Stimulated activated CD8-positive, alpha-beta memory T cell treated with anti-CD3 and anti-CD28 coated beads, Interleukin-4, amount 100 ng/mL, for 1 hour (primary cell): ENCODE measurements around the gene MED12L.
"Not testable (repeated sequence)": the region's sequence is repeated elsewhere in the genome, so short reads cannot be mapped to it uniquely, and the experiment has no call there.

Experiments
- DNase-seq, 2 donors: peaks; one replicate each; pipeline ENCODE4 v3.0.0-alpha.2; 2020; ENCODE audit warnings: low read depth in 2 of 2, low spot score in 1 of 2

The MED12L gene

DNA sequence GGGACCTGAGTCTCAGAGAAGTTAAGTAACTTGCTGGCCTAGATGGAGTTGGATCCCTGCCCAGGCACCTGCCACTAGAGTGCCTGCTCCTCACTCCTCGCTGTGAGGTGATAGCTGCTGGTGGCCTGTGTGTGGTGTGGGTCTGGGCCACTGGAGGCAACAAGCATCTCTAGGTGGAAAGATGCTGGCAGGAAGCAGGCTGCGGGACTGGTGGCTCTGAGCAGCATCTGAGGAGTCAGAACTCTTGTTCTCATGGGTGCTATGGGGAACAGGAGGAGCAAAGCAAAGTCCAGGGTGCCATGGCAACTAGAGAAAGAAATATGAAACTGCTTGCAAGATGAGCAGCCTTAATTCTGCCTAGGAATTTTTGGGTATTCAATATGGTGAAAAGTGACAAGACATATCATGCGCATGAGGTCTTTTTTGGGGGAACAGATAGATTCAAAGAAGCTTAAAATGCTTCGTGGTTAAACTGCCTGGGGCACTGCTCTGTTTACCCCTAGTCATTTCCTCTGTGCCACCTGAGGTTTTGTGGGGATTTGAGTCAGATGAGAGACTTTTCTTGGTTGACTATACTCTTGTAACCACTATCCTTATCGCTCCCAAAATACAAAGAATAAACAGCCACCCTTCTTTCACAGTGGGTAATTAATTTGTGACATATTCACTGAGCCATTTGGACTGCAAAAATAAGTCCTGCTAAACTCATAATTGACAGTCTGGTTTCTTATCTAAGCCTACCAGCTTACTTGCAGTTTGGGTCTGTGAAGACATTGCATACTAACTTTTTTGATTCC lies 50.3 kb downstream of the MED12L start:
- no peak for DNase-seq

DNA sequence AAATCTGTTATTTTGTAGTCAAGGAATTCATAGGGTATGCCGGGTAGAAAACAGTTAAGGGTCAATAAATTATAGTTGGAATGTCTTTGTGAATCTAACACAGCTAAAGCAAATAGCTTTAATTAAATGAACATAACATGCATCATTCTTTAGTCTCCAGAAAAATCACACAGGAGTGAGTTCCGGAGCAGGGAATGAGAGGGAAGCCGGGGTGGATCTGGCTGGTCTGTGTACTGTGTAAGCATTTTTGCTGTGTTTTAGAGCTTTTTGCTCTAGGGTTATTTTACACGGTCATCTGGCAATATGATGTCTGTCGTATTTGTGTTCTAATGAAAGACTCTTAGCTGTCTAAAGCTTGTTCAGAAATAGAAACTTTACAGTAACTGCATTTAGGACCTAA lies 57.5 kb downstream of the MED12L start:
- DNase-seq, result no peak

DNA sequence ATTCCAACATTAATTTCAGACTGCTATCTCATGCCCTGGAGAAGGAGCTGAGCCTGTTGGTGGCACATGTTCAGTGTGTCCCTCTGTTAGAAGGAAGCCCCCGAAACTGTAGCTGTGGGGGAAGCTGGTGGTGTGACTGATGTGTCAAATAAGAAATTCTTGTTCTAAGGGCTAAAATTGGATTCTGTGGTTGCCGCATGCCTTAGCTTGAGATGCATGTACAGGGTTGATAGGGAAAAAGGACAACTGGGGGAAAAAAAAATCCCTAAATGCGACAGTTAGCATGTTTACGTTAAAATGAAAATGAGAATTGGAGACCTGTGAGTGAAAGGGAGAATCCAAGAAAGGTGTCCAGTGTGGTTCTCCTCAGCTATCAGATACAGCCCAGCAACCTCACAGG lies 58.6 kb downstream of the MED12L start:
- DNase-seq, result no peak

DNA sequence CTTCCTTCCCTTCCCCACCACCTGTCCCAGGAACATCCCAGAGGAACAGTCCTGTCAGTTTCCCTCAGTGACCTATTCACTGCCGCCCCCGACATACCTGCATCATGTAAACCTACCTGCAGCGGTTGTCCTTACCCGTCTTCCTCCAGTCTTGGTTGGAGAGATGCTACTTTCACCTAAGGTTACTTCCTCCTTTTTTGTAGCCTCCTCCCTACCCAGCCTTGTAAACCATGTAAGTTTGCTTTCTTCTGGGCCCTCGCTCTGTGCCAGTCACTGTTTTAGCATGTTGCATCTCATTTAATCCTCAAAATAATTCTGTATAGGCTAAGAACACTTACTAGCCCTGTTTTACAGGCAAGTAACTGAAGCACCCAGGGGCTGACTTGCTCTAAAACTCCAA lies 59.3 kb downstream of the MED12L start:
- DNase-seq, result no peak

DNA sequence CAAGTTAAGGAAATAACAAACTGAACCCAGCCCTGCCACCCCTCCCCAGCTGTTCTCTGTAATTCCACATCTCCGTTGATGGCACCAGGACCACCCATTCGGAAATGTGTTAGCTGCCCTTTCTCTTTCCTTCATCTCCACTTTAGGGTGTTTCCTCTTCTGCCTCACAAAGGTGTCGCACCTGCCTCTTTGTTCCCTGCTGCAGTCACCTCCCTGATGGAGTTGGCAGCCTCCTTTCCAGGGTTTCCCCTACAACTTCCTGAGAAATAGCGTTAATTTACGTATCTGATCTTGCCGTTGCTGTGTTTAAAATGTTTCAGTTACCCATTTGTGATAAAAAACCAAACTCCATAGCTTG lies 60.2 kb downstream of the MED12L start:
- DNase-seq, result no peak

DNA sequence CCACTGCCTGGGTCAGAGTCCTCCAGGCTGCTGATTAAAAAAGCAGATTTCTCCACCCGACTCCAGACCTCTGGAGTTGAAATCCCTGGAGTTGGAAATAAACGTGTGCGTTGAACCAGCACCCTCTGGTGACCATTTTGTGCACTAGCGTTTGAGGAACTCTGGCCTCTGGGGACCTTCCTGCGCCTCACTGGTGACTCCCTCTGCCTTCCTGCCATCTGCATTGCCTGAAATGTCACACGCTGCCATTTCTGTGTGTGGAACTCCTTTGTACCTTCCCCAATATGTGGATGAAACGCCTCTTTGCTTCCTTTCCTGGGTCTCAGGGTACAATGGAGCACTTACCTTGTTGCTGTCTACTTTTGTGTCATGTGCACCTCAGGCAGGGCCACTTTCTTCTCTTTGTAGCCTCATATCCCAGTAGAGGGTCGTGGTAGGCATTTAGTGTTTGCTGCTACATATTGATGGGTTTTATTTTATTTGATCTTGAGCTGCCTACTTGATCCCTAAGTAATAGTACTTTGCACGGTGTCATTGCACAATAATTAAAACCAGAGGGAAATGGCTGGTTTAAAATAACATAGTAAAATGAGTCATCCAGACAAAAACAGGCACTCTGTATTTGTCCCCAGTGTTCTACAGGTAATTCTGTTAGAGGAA lies 60.7 kb downstream of the MED12L start:
- peak; percentile 29 for DNase-seq

DNA sequence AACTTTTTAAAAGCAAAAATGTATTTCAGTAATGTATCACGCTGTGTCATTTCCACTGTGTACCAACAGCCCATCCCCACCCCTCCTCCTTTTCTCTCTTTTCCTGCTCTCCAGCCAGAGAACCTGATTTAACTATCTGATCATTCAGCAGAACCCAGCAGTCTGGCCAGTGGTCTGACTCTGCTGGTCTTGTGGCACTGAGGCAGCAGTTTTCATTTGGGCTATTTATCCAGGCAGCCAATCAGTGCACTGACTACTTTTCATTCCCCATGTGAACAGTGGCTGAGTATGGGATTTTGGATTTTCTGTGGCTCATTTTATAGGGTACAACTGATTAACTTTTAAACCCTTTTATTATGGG lies 61.2 kb downstream of the MED12L start:
- no peak for DNase-seq

DNA sequence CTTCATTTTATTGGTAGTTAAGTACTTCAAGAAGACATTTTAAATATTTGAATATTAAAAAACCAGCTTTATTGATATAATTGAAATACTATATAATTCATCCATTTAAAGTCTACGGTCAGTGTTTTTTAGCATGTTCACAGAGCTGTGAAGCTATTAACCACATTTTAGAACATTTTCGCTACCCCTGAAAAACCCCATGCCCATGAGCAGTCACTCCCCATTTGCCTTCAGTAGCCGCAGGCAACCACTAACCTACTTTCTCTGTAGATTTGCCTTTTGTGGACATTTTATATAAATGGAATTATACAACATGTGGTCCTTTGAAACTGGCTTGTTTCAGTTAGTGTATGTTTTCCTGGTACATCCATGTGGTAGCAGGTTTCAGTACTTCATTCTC lies 61.8 kb downstream of the MED12L start:
- DNase-seq, result no peak

DNA sequence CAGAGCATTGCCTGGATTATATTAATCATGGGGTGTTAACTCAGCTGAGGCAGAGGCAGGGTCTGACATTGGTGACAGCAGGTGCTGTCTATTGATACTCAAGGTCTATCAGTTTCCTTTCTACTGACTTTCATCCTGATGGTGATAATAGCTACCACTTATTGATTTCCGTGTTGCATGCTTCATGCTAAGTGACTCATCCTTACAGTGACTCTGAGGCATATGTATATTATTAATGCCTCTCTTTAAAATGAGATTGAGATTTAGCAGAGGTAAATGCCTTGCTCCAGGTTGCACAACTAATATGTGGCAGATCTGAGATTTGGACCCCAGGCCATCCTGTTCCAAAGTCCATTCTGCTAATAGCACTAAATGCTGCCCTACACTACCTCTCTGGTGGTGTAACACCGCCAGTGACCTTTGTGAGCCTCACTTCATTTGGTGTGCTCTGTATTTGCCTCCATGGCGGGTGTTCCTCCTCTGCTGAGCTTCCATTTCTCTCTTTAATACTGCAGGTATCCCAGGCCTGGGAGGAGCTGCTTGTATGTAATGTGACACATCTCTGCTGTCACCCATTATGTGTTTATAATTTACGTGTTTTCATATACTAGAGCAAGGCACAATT lies 67.1 kb downstream of the MED12L start:
- no peak for DNase-seq

DNA sequence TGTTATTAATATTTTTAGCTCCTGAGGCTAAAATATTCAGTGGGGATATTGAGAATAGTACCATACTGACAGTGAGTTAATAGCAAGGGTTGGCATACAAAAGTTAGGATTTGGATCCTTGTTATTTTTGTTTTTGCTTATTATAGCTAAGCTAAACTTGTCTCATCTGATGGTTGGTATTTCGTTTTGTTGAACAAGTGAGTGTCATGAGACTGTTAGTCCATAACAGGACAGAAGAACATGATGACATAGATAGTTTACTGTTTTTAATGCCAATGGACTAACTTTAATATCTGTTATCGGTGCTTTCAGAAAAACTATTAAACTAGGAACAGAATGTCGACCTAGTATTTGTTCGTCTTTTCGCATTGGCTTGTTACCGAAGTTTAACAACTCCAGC lies 69.1 kb downstream of the MED12L start:
- DNase-seq, result no peak

DNA sequence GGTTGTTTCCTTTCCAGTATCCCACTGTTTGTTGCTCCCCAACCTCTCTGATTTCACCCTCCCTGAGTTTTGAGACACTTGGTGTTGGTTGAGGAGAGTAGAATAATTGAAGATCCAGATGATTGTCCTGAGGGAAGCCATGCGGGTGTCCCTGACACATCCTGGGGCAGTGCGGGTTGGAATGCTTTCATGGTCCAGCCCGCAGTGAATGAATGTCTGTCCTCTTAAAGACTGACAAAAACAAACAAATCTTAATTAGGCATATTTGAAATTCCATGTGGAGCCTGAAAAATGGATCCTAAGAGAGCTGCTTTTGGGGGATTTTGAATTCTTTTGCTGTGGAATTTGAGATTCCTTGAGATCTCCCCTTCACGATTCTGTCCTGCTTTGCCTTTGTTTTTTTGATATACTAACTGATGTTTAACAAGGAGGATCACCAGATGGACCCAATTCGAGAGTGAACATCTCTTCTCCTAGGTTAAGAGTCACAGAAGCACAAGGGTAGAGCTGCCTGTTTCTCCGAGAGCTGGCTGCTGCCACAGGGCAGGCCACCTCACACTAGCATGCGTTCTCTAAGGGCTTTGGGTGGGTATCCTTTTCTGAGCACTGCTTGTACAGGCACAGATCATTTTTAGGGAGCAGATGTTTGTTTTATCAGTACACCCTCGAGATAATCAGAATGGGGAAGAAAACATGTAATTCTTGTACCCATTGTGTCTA lies 70.1 kb downstream of the MED12L start:
- DNase-seq, result no peak

DNA sequence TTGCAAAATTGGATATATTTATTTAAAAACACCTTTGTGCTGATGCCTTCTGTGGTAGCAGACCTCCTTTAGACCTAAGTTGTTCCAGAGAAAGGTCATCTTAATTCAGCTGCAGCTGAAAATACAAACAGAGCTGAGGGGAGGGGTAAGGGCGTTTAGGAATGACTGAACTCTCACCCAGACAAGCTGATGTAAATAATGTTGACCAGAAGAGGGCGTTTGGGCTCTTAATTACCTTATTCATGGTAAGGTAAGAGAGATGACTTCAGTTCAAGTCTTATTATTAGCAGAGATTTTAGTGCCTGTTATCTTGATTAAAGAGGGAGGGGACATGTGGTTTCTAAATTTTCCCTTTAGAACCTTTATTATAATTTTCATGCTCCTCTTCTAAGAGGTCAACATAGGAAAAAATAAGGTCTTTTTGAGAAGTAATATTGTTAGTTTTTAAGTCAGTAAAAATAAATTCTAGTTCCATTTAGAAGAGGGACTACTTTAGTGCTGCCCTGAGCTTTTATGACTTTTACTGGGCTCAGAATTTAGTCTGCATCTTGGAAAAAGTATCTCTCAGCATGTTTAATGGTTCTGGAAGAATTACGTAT lies 71.3 kb downstream of the MED12L start:
- DNase-seq, result no peak

DNA sequence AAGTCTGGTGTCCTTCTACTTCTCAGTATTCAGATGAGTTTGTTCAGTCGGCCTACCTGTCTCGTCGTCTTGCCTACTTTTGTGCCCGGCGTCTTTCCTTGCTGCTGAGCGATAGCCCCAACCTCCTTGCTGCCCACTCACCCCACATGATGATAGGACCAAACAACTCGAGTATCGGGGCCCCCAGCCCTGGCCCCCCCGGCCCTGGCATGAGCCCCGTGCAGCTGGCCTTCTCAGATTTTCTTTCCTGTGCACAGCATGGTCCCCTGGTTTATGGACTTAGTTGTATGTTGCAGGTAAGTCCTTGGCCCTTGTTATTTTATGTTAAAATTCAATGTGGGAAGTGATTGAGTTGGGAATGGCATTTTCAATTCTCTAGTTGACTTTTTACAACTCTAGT lies 74.3 kb downstream of the MED12L start:
- DNase-seq, result no peak

DNA sequence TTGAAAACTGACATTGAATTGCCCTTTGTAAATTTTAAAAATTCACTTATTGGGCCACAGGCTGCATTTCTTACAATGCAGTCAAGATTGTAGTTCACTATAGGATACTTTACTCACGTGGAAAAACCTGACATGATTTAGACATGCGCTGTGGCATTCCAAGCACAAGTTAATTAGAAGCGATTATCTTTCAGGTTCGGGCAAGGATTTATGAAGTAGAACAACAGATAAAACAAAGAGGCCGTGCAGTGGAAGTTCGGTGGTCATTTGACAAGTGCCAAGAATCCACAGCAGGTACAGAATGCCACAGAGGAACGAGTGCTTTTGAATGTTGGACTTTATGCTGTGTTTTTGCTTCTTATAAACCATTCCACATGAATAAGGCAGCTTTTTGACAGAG lies 79.8 kb downstream of the MED12L start:
- DNase-seq, result no peak

DNA sequence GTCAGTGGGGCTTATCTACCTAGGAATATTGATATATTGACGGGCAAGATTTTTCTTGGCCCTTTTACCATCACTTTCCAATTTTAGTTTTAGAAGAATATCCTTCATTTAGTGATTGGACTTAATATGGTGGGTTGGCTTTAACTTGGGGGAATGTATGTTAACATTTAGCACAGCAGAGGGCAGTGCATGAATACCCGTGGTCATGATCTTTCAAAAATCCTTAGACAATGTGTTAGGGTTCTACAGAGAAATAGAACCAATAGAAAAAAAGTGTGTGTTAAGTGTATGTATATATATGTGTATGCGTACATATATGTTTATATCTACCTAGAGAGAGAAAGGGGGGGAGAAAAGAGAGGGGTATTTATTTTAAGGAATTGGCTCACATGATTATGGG lies 80.7 kb downstream of the MED12L start:
- DNase-seq, result no peak

DNA sequence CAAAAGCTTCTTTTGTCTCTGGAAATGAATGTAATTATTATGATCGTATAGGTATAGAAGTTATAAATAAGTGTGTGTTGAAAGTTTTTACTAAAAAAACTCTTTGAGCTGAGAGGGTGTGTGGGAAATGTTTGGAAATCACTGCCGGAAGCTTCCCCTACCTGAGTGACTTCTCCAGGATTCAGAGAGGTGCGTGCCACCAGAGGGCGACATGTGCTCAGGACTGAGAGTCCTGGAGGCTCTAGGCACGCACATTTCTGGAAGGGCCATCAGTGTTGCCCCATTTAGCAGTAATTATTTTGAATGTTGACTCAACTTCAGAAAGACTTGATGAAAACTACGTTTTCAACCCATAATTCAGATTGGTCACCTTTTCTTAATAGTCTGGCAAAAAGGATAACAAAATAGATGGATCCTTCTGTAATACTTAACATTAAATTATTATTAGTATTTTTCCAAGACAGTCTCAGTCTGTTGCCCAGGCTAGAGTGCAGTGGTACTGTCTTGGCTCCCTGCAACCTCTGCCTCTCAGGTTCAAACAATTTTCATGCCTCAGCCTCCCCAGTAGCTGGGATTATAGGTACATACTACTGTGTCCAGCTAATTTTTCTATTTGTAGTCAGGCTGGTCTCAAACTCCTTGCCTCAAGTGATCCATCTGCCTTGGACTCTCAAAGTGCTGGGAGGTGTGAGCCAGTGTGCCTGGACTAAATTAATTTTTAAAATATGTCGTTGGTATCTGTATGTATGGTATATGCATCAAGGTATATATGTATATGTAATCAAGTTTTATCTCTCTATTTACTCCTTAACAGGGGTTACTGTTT lies 83.0 kb downstream of the MED12L start:
- peak; percentile 63 to 73 for DNase-seq

DNA sequence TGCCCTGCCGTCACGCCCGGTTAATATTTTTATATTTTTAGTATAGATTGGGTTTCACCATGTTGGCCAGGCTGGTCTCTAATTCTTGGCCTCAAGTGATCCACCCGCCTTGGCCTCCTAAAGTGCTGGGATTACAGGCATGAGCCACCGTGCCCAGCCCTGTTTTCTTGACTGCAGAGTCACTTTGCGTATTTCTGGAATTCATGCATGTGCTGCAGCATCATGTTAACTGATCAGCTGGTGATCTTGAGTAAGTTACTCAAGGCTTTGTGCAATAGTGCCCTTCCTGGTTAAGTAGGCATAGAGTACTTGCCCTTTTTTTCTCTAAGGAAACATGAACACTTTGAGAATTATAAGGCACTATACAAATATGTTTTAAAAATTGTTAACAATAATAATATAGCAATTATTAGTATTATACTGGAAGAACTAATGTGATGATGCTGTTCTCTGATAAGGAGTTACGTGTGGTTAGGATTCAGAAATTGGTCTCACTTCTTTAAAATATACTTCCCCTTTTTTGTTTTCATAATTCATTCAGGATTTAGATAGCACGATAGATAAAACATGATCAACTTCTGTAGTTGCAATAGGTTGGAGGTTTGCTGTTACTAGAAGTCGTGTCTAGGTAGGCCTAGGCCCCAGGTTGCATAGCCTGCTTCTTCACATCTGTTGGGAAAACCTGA lies 83.9 kb downstream of the MED12L start:
- no peak for DNase-seq

DNA sequence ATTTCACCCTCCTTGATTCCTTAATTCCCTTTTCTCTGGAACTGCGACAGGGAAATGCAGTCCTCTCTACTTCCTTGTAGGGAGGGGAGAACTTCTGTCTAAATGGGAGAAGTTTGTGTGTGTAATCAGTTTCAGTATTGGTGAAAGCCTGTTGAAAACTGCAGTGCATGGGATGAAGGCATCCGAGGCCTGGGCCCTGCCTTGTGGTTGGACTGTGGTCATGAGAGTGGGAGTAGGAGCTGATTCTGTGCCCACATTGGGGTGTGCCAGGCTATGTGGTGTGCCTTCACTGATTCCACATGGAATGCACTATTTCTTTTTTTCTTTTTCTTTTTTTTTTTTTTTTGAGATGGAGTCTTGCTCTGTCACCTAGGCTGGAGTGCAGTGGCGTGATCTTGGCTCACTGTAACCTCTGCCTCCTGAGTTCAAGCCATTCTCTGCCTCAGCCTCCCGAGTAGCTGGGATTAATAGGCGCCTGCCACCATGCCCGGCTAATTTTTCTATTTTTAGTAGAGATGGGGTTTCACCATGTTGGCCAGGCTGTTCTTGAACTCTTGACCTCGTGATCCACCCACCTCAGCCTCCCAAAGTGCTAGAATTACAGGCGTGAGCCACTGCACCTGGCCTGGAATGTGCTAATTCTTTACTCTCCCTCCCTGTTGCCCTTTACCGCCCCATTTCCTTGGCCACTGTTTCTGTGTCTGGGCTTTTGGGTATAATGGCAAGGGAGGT lies 84.7 kb downstream of the MED12L start:
- not testable (repeated sequence) for DNase-seq

DNA sequence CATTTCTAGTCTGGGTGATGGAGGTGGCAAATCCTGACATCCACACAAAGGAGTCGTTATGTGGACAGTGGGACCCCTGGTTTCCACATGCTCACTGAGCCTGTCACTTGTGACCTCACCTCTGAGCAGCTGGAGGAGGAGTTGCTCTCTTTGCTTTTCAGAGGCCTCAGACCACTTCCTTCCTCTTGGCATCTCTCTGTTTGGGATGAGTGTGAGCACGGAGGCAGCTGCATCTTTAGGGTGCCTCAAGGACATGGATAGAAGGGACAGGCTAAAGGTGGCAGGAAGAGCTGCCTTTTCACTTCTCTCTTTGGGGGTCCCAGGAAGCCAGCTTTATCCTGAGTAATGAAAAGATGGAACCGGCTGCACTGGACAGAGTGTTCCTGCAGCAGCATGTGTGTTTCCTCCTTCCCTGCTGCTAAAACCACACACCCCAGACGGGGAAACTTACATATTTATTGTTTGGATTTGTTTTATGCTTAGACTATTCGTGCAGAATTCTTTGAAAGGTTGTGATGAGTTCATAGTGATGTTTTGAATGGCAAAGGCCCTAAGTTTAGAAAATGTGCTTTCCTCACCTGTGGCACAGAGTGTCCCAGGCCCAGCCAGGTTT lies 85.8 kb downstream of the MED12L start:
- DNase-seq, result no peak
